GM19351 (cell line): ENCODE measurements around the gene HBM.
"Not testable (repeated sequence)": the region's sequence is repeated elsewhere in the genome, so short reads cannot be mapped to it uniquely, and the experiment has no call there.

Experiments used
- ATAC-seq: cut with Tn5 transposase; IDR thresholded peaks from one replicate; pipeline ENCODE4 v1.9.1; 2021; ENCODE audit warnings: mild to moderate bottlenecking, moderate library complexity; ENCODE audit not compliant: unreplicated experiment

The HBM gene

GRCh38 chr16:165539-166374, at the start of gene HBM:
TSS of gene HBM (plus strand) at chr16:165978. CDS start at chr16:165998, 20 bp downstream.
- no peak for ATAC-seq

- no peak for ATAC-seq
Observed at GRCh38 chr16:116015-116414, 49.8 kb upstream of the HBM start.

- ATAC-seq, result no peak
Observed at GRCh38 chr16:117379-118365, 48.1 kb upstream of the HBM start.

- ATAC-seq, result no peak
Observed at GRCh38 chr16:118857-119256, 46.9 kb upstream of the HBM start.

GRCh38 chr16:119295-119694, 46.5 kb upstream of the HBM start:
- ATAC-seq, result no peak

- no peak for ATAC-seq
Observed at GRCh38 chr16:119835-120491, 45.8 kb upstream of the HBM start.

- ATAC-seq, result no peak
Observed at GRCh38 chr16:120756-121155, 45.0 kb upstream of the HBM start.

GRCh38 chr16:122361-122760, 43.4 kb upstream of the HBM start:
- no peak for ATAC-seq

GRCh38 chr16:123558-124350, 42.0 kb upstream of the HBM start:
- ATAC-seq, result not testable (repeated sequence)

- no peak for ATAC-seq
Observed at GRCh38 chr16:125011-125410, 40.8 kb upstream of the HBM start.

- ATAC-seq, result no peak
Observed at GRCh38 chr16:129075-129474, 36.7 kb upstream of the HBM start.

- ATAC-seq, result no peak
Observed at GRCh38 chr16:130533-131173, 35.1 kb upstream of the HBM start.

GRCh38 chr16:132120-132519, 33.7 kb upstream of the HBM start:
- no peak for ATAC-seq

- no peak for ATAC-seq
Observed at GRCh38 chr16:133716-134115, 32.1 kb upstream of the HBM start.

GRCh38 chr16:138049-138417, 27.7 kb upstream of the HBM start:
- ATAC-seq, result no peak

GRCh38 chr16:140175-140857, 25.5 kb upstream of the HBM start:
- ATAC-seq, result no peak

GRCh38 chr16:142405-142967, 23.3 kb upstream of the HBM start:
- ATAC-seq, result no peak

- ATAC-seq, result no peak
Observed at GRCh38 chr16:143047-143446, 22.7 kb upstream of the HBM start.

GRCh38 chr16:143456-143855, 22.3 kb upstream of the HBM start:
- no peak for ATAC-seq
